ENCODE measurements around the gene CD24. TPM values are rescaled to one million over a fixed set of nuclear protein-coding genes. Genes with fewer than 3 reads are reported as not detected.

The CD24 gene
- total and polyA plus RNA-seq, 2 of the 8 experiments (the other 6 are each of a cell fraction or from before 2014, with no cell fraction given): 2,134 to 2,327 TPM

DNA sequence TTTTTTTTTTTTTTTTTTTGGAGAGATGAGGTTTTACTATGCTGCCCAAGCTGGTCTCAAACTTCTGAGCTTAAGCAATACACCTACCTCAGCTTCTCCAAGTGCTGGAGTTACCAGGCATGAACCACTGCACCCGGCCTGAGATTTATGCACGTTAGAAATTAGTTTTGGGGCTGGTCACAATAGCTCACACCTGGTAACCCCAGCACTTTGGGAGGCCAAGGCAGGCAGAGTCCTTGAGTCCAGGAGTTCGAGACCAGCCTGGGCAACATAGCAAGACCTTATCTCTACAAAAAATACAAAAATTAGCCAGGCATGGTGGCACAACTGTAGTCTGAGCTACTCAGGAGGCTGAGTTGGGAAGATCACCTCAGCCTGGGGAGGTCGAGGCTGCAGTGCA, 51.9 kb downstream of the CD24 start:
- no peaks in the 10 kb centered on the region for H3K27me3 ChIP-seq (replicated peaks in 1 of 4; ENCODE audit: control insufficient read depth in 3 of 4, extremely low read depth in 1 of 4, insufficient read depth in 3 of 4, low read length in 3 of 4)
- no peak overlapping the region for H3K23ac ChIP-seq (ENCODE audit: insufficient read length)
- no peaks in the 10 kb centered on the region for H3K79me2 ChIP-seq (ENCODE audit: control insufficient read depth in 1 of 2, insufficient read depth in 2 of 2, low read length in 2 of 2)
- CTCF ChIA-PET (ENCODE audit: partially characterized antibody): interaction anchor here (0.7 kb wide), 1 partner anchor 86 kb away, joined by 3 read pairs; no protein-coding TSS in a partner anchor
- H2BK120ac ChIP-seq (replicated peaks; ENCODE audit: low read depth, low read length): no peak overlapping the region
- POLR2A ChIA-PET (ENCODE audit: partially characterized antibody): no interaction called here
- H3K79me1 ChIP-seq (ENCODE audit: low read depth, low read length): no peaks in the 10 kb centered on the region
- no peak overlapping the region for H3K14ac ChIP-seq (ENCODE audit: insufficient read length)
- no peak overlapping the region for H4K8ac ChIP-seq (ENCODE audit: extremely low read depth, insufficient read depth, low read length)
- no peak overlapping the region for H3K4ac ChIP-seq (replicated peaks; ENCODE audit: insufficient read length, low read depth, low read length)
- no peak overlapping the region for H3K18ac ChIP-seq (ENCODE audit: extremely low read depth, low read length)
- H4K91ac ChIP-seq (replicated peaks; ENCODE audit: insufficient read length, low read length): no peak overlapping the region
- no peak overlapping the region for H2BK20ac ChIP-seq (ENCODE audit: low read length)
- no peaks in the 10 kb centered on the region for H4K20me1 ChIP-seq (replicated peaks in 1 of 2; ENCODE audit: control insufficient read depth in 1 of 2, insufficient read depth in 2 of 2, low read length in 2 of 2)
- no peak overlapping the region for H2BK15ac ChIP-seq (ENCODE audit: low read length)
- no peak overlapping the region for H2BK5ac ChIP-seq (ENCODE audit: low read depth, low read length)
- no peak overlapping the region for H3K4me2 ChIP-seq (ENCODE audit: insufficient read depth in 1 of 2, low read depth in 2 of 2, low read length in 2 of 2)
- no peak overlapping the region for H4K5ac ChIP-seq (ENCODE audit: insufficient read length, low read depth, low read length)
- DNase-seq (ENCODE audit: low read depth in 1 of 2, low spot score in 2 of 2) (no peak), FAIRE-seq (no peak)
- no peak overlapping the region for H3K4me3 ChIP-seq (ENCODE audit: extremely low read depth in 1 of 4, insufficient read depth in 2 of 4, low read depth in 3 of 4, low read length in 4 of 4)
- H3K36me3 ChIP-seq (ENCODE audit: control insufficient read depth in 2 of 4, insufficient read depth in 4 of 4, low read length in 3 of 4): no peaks in the 10 kb centered on the region
- 95% methylated on average over 4 of the region's 4 CpGs; no CpG with 5 or more reads in 1 of the 2 experiments for WGBS, 2 experiments (ENCODE audit: extremely low coverage in 1 of 2, insufficient coverage in 1 of 2, insufficient read length in 1 of 2, insufficient replicate concordance in 2 of 2, low coverage in 1 of 2, low lambda C conversion rate in 2 of 2, missing lambda C conversion rate in 1 of 2)
- no peak overlapping the region for H2AK5ac ChIP-seq (ENCODE audit: low read depth, low read length)
- no peak overlapping the region for H3K9ac ChIP-seq (replicated peaks in 1 of 4; ENCODE audit: extremely low read depth in 1 of 4, low read depth in 3 of 4, low read length in 3 of 4)
- no peak overlapping the region for H3K27ac ChIP-seq (ENCODE audit: low read depth, low read length)
- H3K56ac ChIP-seq (replicated peaks; ENCODE audit: insufficient read length, low read depth, low read length): no peak overlapping the region
- H2AFZ ChIP-seq (ENCODE audit: low read length): no peak overlapping the region
- H3K9me3 ChIP-seq (ENCODE audit: insufficient read depth in 2 of 2, low read depth in 1 of 2, low read length in 1 of 2): no peaks in the 10 kb centered on the region
- peaks cover 0 to under 1% (median 0%) of the 10 kb centered on the region in 4 experiments; a peak in 3 of 7 replicates for H3K4me1 ChIP-seq (replicated peaks in 1 of 4; ENCODE audit: control insufficient read depth in 3 of 4, insufficient read depth in 4 of 4, low read length in 3 of 4)
- no peaks in the 10 kb centered on the region for H3K23me2 ChIP-seq (ENCODE audit: low read depth, low read length)
- no peak overlapping the region for H2BK12ac ChIP-seq (ENCODE audit: low read depth, low read length)
- TF ChIP-seq CHD1 (IDR thresholded peaks at IDR 0.05; ENCODE audit: low read depth, low read length): no peak
- TF ChIP-seq GTF2F1 (IDR thresholded peaks at IDR 0.05; ENCODE audit: borderline replicate concordance, low read depth, low read length): no peak
- TF ChIP-seq CEBPB (IDR thresholded peaks at IDR 0.05; ENCODE audit: low read depth, low read length): no peak
- no peak for TF ChIP-seq BRCA1 (IDR thresholded peaks at IDR 0.05; ENCODE audit: low read depth, low read length)
- TF ChIP-seq SIN3A (conservative IDR thresholded peaks at IDR 0.05 in 1 of 2, IDR thresholded peaks at IDR 0.05 in 1 of 2; ENCODE audit: low read depth in 1 of 2, low read length in 2 of 2): no peak

Measured in H1 (cell line).